HUDEP-2 (cell line): ENCODE data around the gene OTOG.

Source experiments
- DNase-seq, 76 experiments: peaks; one replicate each; lab custom pipeline; 2025; ENCODE audit not compliant: unreplicated experiment in 76 of 76; lab: John Stamatoyannopoulos, UW

The OTOG gene, protein sequence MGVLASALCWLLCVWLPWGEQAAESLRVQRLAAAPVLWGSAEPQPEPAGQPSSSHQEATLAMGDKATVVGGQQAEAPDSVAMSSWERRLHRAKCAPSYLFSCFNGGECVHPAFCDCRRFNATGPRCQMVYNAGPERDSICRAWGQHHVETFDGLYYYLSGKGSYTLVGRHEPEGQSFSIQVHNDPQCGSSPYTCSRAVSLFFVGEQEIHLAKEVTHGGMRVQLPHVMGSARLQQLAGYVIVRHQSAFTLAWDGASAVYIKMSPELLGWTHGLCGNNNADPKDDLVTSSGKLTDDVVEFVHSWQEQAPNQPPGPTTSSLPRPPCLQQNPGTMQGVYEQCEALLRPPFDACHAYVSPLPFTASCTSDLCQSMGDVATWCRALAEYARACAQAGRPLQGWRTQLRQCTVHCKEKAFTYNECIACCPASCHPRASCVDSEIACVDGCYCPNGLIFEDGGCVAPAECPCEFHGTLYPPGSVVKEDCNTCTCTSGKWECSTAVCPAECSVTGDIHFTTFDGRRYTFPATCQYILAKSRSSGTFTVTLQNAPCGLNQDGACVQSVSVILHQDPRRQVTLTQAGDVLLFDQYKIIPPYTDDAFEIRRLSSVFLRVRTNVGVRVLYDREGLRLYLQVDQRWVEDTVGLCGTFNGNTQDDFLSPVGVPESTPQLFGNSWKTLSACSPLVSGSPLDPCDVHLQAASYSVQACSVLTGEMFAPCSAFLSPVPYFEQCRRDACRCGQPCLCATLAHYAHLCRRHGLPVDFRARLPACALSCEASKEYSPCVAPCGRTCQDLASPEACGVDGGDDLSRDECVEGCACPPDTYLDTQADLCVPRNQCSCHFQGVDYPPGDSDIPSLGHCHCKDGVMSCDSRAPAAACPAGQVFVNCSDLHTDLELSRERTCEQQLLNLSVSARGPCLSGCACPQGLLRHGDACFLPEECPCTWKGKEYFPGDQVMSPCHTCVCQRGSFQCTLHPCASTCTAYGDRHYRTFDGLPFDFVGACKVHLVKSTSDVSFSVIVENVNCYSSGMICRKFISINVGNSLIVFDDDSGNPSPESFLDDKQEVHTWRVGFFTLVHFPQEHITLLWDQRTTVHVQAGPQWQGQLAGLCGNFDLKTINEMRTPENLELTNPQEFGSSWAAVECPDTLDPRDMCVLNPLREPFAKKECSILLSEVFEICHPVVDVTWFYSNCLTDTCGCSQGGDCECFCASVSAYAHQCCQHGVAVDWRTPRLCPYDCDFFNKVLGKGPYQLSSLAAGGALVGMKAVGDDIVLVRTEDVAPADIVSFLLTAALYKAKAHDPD (N-terminal part only)

DNA sequence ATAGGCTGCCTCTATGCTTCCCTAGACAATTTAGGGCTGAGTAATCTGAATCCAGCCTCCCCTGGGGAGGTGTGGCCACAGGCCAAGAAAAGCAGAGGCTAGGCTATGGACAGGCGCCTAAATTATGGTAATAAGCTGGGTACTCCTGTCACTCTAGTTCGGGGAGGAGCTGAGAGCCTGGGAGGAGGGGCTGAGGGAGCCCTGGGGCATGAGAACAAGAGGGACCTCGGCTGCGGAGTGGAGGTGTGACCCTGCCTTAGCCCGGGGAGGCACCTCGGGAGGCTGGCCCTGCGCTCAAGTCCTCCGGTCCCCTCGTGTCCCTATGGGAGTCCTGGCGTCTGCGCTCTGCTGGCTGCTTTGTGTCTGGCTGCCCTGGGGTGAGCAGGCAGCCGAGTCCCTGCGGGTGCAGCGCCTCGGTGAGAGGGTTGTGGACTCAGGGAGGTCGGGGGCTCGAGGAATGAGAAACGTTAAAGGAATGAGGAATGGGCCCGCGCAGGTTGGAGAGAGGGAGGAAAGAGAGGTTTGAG lies at the start of gene OTOG:
Gene OTOG (plus strand): TSS at position 209 of the 527 bp plus-strand sequence. CDS start 114 bp downstream, at position 323.
- DNase-seq, result peak in 1 of 76 experiments; percentile 7

DNA sequence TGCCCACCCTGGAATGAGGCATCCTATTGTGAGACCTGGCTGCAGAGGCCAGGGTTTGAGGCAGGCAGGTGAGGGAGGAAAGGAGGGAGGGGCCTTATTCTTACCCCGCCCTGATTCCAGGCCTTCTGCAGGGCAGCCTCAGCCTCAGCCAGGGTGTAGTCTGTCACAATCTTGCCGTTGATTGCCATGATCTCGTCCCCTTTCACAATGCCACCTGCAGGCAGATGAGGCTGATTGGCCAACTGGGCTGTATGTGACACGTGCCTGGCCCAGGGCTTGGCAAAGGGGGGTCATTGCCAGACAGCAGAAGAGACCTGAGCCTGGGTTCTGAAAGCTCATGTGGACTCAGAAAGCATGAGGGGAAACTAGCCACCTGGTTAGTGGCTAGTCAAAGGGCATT lies 49.0 kb upstream of the OTOG start:
- DNase-seq, result no peak

DNA sequence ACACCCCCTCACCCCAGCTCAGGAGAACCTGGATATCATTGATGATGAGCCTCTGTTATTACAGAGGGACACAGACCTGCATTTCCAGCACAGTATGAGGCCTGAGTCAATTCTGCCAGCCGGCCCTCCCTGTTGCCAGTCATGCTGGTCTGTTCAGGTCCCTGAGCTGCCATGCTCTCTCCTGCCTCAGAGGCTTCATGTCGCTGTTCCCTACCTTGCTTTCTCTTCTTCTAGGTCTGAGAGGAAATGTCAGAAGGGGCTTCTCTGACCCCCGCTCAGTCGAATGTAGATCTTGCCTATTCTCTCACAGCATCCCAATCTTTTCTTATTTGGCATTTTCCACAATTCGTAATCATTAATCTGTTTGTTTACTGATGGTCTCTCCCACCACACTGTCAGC lies 48.6 kb upstream of the OTOG start:
- DNase-seq, result peak in 1 of 76 experiments; percentile 11

GRCh38 chr11:17500673-17501072 lies 46.4 kb upstream of the OTOG start:
- no peak for DNase-seq

DNA sequence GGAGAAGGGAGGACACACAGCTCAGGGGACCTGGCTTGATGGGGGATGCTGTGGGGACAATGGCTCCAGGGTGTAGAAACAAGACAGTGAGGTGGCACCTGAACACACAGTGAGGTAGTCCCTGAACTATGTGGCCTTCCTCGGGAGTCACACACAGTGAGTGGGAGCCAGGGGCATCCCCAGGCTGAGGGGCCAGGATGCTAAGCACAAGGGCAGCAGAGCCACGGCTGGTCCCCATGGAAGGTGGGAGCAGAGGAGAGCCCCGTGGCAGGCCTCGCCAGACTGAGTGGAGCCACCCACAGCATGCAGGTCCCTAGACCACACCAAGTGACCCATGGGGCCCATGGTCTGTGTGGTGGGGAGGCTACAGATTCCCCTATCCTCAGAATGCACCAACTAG lies 44.4 kb upstream of the OTOG start:
- no peak for DNase-seq

DNA sequence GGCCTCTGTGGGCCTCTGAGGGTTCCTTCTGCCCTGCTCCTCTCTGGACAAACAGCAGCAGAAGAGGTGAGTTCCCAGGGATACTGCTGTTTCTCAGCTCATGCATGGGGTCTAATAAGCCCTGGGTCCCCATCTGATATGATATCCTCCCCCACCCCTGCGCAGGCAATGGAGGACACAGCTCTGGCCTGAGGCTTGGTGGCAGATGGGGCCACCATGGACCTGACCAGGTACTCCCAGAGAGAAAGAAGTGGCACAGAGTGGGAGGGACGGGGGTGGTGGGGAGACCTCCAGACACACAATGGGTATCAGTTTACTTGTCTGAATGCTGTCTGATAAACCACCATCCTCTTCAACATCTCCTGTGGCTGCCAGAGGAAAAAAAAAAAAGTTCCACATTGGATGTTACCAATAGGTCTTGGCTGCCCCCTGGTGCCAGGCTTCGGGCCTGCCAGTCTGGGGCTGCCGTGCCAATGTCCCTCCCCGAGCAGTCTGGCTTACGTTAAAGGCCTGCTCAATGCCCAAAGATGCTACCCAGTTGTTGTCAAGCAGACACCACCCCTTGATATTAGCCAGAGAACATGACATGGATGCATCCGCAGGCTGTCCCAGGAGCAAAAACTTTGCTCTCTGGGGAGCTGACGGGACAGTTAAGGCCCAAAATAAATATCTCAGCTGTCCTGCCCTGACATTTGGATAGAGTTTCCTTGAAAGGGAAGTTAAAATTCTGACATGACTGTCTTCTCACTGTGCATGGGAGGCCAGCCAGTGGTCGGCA lies 42.5 kb upstream of the OTOG start:
- peak in 61 of 76 experiments; percentile 4 to 73 (median 48) for DNase-seq

DNA sequence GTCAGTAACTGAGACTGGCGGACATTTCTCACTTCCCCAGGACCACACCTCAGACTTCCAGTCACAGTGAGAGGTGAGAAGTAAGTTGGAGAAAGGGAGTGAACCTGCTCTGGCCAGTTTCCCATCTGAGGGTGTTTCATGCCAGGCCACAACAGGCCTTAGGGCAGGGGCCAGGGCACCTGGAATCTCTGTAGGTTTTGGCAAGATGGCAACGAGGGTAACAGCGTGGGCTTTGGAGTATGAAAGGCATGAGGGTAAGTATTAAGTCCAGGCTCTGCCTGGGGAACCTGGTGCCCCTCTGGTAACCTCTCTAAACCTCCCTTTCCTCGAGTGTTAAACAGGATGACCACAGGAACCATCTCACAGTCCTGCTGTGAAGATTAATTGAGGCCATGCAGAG lies 41.9 kb upstream of the OTOG start:
- DNase-seq, result no peak

- DNase-seq, result no peak
These were observed 40.7 kb upstream of the OTOG start for GRCh38 chr11:17506314-17506713.

DNA sequence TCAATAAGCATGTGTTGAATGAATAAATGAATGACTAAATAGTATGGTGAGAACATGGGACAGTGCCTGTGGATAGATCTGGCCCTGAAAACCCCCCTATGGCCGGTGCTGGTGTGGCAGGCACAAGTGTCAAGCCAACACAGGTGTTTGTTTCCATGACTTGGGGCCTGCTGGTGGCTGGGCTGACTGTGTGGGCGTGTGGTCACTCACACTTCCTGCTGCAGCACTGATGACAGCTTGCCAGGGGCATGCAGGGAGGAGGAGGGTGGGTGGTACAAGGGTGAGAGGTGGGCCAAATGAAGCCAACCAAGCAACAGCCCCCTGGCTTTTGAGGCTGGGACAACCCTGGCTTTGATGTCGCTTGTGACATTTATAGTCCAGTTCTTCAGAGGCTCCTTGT lies 40.1 kb upstream of the OTOG start:
- no peak for DNase-seq

DNA sequence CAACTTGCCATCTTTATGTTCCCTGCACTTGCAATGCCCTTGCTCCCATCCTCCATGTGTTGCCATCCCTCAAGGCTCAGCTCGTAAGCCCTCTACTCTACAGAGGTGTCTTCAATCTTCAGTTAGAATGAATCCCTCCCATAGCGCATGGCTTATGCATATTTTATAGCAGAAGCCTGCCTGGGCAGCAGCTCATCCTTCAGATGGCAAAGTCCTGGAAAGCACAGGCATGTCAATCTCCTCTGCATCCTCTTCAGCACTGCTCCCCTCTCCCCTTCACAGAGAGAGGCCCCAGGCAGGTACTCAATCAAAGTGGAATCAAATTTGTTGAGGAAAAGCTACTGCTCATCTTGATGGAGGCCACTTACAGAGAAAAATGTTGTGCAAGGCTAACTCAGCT lies 39.3 kb upstream of the OTOG start:
- DNase-seq, result no peak

DNA sequence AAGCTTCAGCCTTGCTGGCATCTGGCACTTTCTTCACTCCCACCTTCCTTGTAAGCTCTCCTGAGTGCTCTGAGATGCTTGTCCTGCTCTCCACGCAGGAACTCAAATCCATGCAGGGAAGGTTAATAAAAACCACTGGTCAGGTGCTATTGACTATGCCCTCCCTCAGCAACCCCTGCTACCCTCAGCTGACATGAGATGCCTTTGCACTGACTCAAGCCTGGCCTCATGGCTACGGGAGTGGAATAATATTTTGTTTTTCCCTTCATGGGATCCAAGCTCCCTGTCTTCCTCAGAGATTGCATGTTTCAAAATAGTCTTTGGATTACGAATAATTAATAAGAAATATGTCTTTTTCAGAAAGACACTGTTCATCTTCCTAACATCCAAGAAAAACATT lies 38.8 kb upstream of the OTOG start:
- DNase-seq, result no peak

GRCh38 chr11:17508791-17509190 lies 38.3 kb upstream of the OTOG start:
- DNase-seq, result no peak

- DNase-seq, result no peak
These were observed 36.4 kb upstream of the OTOG start for GRCh38 chr11:17510507-17511206.

GRCh38 chr11:17511571-17511970 lies 35.5 kb upstream of the OTOG start:
- no peak for DNase-seq

GRCh38 chr11:17512101-17512500 lies 35.0 kb upstream of the OTOG start:
- DNase-seq, result no peak

- no peak for DNase-seq
These were observed 33.2 kb upstream of the OTOG start for GRCh38 chr11:17513853-17514252.

DNA sequence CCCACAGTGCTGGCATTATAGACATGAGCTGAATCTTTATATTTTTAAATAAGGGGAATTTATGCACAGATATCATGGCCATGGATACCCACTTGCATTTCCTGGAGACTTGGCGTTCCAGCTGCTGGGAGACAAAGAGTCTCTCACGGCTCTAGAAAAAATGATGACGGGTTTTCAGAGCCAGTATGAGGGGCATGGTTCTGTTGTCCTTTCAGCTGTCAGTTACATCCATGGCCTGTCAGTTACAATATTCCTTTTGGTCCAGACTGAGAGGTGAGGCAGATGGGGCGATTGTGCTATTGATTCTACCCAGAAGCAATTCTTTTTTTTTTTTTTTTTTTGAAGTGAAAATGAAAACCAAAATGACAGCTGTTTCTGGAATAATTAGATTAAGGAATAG lies 32.6 kb upstream of the OTOG start:
- DNase-seq, result no peak

GRCh38 chr11:17515443-17516176 lies 31.4 kb upstream of the OTOG start:
- DNase-seq, result no peak
